Measurements from ENCODE around the gene STT3B. TPM values are rescaled to one million over a fixed set of nuclear protein-coding genes. Genes with fewer than 3 reads are reported as not detected.

STT3B gene
- total and polyA plus RNA-seq, 2 of the 13 experiments (the other 11 are each of a cell fraction or from before 2014, with no cell fraction given): 85.0 to 205 TPM

DNA sequence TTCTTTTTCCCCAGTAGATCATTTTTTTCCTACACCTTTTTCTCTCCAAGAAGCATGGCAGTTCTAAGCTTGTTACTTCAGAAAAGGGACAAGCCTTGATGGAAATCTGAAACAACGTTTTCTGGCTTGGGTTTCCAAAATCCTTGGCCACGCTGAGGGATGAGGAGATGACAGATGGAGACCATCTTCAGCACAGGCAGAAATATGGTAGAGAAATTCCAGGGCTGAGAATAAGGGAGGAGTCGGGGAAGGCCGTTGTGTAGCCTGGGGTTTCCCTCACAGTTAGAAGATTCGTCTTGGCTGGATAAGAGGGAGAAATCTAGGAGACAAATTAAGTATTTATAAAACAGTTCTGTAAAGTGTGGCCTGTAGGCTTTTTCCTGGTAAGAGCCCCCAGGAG is 33.9 kb upstream of the STT3B start (continued):
- no peak for TF ChIP-seq KAT8 (CRISPR knock-in tag; IDR thresholded peaks at IDR 0.05)
- TF ChIP-seq HOXA3 (CRISPR knock-in tag; IDR thresholded peaks at IDR 0.05): no peak
- no peak for TF ChIP-seq ZFP82 (CRISPR knock-in tag; IDR thresholded peaks at IDR 0.05; ENCODE audit: borderline replicate concordance)
- no peak for TF ChIP-seq ZNF496 (CRISPR knock-in tag; IDR thresholded peaks at IDR 0.05; ENCODE audit: insufficient replicate concordance)

DNA sequence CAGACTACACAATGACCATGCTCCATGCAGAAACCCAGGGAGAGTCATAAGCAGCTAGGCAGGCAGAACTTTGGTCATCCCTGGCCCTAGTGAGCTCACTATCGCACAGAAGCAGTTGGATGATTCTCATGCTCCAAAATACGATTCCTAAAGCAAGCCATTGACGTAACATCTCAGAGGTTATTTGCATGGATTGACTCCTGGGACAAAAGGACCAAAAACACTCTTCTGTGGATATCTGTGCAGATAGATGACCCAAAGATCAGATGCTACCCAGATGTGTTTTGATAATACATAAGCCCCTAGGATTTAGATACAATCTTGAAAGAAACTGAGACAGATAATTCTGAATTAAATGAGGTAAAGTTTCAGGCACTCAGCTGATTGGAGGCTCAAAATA is 33.4 kb upstream of the STT3B start:
- intact Hi-C loops (cut with micrococcal nuclease; ENCODE audit: unreplicated experiment) (no loop called here), in situ Hi-C loops (cut with HindIII; ENCODE audit: extremely low pct_ligation_motif_present, low pct_unique_long_range_greater_than_20kb) (no loop called here)
- ATAC-seq (no peak), DNase-seq (ENCODE audit: low spot score) (no peak), FAIRE-seq (no peak)
- H3K4me1 ChIP-seq (ENCODE audit: insufficient read depth, low read length): peaks cover 4% of the 10 kb centered on the region
- ChIA-PET CTCF (ENCODE audit: low intra/inter-chr PET ratio, low total read pairs) (no interaction called here), POLR2A (no interaction called here)
- H3K4me3 ChIP-seq (replicated peaks in 1 of 3; ENCODE audit: insufficient read depth in 1 of 3, low read depth in 2 of 3, low read length in 3 of 3): no peak overlapping the region
- no peak overlapping the region for H3K4me2 ChIP-seq (ENCODE audit: low read depth, low read length)
- no peak overlapping the region for H3K27ac ChIP-seq (ENCODE audit: extremely low read length, insufficient read depth, low read length)
- H3K27me3 ChIP-seq (ENCODE audit: control insufficient read depth in 1 of 2, insufficient read depth in 2 of 2, low read length in 2 of 2): peaks cover 2 to 11% of the 10 kb centered on the region in 2 experiments; a peak in 2 of 5 replicates
- no TSS peak for BruUV-seq (replicated peaks)
- H3K36me3 ChIP-seq (replicated peaks in 1 of 2; ENCODE audit: control insufficient read depth in 1 of 2, insufficient read depth in 2 of 2, low read length in 2 of 2): no peaks in the 10 kb centered on the region
- H3K79me2 ChIP-seq (ENCODE audit: insufficient read depth, low read length): no peaks in the 10 kb centered on the region
- no peaks in the 10 kb centered on the region for H4K20me1 ChIP-seq (ENCODE audit: insufficient read depth, low read length)
- TF ChIP-seq GATAD1 (CRISPR knock-in tag; IDR thresholded peaks at IDR 0.05) (no peak), ZBED4 (CRISPR knock-in tag; IDR thresholded peaks at IDR 0.05; ENCODE audit: borderline replicate concordance) (no peak), ZNF597 (CRISPR knock-in tag; IDR thresholded peaks at IDR 0.05) (no peak), ZNF768 (CRISPR knock-in tag; IDR thresholded peaks at IDR 0.05) (no peak), KDM1A (CRISPR knock-in tag; IDR thresholded peaks at IDR 0.05) (no peak), FOSL1 (CRISPR knock-in tag; IDR thresholded peaks at IDR 0.05; ENCODE audit: borderline replicate concordance) (no peak), HOXA5 (CRISPR knock-in tag; IDR thresholded peaks at IDR 0.05) (no peak), PITX1 (CRISPR knock-in tag; IDR thresholded peaks at IDR 0.05) (no peak), ATF1 (CRISPR knock-in tag; IDR thresholded peaks at IDR 0.05) (no peak)
- H3K9ac ChIP-seq (ENCODE audit: insufficient read depth, low read depth, low read length): no peak overlapping the region
- H3K9me3 ChIP-seq (ENCODE audit: low read length): no peaks in the 10 kb centered on the region
- 46% methylated on average over 3 of the region's 3 CpGs for WGBS (ENCODE audit: low lambda C conversion rate)
- no peak overlapping the region for H2AFZ ChIP-seq (ENCODE audit: low read length)
